ENCODE results near the gene RADIL.

RADIL gene

DNA sequence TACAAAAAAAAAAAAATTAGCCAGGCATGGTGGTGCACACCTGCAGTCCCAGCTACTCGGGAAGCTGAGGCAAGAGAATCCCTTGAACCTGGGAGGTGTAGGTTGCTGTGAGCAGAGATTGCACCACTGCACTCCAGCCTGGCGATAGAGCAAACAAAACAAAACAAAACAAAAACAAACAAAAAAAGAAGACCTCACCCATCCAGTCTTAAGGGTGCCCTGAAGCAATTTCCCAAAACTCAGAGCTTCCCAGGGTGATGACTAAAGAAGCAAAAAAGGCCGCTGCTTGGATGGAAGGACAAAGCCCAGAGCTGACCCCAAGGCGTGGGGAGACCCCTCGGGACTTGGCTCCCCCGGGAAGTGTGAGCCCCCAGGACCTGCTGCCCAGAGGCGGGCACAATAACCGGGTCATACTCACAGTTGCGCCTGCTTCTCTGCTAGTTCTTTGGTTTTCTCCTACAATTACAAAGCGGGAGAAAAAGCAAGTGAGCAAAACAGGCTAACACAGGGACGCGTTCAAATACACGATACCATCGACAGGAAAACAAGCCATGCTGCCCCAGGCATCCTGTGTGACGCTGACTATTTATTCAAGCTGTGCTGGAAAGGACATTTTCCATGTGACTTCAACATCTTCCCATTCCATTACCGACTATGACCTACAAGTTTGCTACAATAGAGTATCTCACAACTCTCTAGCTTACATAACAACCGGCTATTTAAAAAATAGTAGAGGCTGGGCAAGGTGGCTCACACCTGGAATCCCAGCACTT, 51.6 kb downstream of the RADIL start:
- DNase-seq (ENCODE audit: low read depth): no peak

GRCh38 chr7:4830176-4830575, 53.3 kb downstream of the RADIL start:
- DNase-seq (ENCODE audit: low read depth): peak; percentile 36

- DNase-seq (ENCODE audit: low read depth): no peak
These were observed 54.7 kb downstream of the RADIL start for GRCh38 chr7:4828720-4829383.

DNA sequence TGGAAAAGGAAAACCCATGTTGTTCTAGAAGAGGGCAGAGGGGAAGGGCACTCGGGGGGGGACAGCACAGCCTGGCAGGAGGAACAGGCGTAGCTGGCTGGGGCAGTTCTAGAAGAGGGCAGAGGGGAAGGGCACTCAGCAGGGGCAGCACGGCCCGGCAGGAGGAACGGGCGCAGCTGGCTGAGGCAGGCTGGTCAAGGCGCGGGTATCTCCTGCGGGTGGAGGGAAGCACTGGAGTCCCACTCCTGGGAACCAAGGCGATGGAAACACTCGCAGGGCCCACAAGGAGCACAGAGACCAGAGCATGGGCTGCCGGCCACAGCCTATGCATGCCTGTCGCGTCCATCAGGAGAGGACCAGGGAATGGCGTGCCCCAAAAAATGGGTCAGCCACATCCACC, 58.4 kb downstream of the RADIL start:
- DNase-seq (ENCODE audit: low read depth): no peak

DNA sequence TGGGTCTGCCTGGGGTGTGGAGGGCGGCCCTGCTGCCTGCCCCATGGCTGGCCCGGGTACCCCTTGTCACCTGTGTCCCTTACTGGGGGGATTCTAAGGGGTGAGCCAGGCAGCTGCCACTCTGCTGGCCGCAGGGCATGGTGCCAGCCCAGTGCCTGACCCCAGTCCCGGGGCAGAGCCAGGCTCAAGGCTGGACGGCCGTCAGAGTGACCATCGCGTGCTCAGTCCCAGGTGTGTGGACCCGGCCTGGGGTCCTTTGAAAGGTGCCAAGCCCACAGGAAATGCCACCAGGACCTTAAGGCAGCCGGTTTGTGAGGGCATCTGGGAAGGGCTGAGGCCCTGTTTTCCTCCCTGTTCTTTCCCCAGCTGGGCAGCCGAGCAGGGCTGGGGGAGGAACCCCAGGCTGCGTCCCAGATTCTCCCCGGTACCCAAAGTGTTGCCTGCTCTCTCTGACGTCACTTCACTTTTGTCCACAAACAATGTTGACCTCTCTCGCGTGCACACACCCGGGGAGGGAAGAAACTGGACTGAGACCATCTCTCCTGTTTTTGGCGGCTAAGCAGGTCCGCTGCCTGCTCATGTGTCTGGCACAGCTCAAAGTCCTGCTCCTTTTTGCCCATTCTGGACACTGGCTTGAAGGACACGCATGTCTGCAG, 59.3 kb downstream of the RADIL start:
- no peak for DNase-seq (ENCODE audit: low read depth)

DNA sequence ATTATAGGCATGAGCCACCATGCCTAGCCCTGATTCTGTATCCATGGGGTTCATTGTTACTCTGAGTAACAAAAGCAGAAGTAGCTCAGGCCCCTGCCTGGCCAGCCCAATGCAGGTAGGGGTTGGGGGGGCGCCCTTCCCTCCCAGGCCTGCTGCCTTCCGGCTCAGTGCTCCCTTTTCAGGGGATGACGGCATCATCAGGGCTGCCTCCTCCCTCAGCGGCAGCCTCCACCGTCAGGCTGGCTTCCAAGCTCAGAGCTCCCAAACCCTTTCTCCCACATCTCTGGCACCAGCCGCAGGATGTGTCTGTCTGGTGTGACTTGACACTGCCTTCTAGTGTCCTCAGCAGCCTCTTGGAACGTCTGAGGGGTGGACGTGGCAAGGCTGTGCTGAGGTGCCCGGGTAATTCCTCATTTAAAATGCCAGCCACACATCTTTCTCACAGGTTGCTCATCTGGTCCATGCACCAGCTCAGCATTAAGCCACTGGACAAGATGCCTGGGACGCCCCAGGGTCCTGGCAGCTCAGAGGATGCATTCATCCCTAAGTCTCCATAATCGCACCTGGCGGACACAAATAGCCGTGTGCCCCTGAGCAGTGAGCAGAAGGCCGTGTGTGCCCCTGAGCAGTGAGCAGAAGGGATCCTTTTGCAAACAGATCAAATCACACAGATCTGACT, 59.9 kb downstream of the RADIL start:
- no peak for DNase-seq (ENCODE audit: low read depth)

DNA sequence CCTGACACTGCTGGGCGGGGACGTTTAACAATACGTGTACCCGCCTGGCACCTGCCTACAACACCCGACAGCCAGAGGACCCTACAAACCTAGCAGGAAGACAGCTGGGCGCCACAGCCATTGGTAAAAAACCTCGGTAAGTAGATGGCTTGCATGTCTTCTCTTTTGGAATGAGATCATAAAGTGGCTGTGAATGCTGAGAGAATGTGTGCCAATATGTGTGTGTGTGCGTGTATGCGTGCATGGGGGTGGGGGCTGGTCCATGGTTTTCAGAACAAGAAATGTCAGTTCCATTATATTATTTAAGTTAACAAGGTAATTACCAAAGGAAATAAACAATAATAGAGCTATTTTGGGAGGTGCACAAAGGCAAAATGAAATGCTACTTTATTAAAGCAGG, 60.8 kb downstream of the RADIL start:
- no peak for DNase-seq (ENCODE audit: low read depth)

DNA sequence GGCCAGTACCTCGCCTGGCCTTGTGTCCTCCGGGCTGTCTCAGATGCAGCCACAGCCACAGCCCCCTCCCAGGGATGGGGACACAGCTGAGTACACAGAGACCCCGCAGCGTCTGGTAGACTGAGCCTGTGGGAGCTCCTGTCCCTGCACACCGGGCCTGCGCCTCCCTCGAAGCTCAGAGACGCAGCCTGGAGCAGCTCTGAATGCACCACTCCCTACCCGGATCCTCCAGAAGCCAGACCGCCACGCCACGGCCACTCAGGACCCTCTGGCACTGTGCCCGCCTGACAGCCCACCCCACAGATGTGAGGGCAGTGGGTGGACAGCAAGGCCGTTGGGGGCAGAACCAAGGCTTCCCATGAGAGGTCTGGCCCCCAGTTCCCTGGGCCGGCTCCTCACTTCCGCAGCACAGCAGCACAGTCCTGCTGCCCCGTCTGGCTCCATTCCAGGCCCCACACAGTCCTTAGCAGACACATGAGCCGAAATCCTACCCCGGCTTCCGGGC, 62.5 kb downstream of the RADIL start:
- no peak for DNase-seq (ENCODE audit: low read depth)

DNA sequence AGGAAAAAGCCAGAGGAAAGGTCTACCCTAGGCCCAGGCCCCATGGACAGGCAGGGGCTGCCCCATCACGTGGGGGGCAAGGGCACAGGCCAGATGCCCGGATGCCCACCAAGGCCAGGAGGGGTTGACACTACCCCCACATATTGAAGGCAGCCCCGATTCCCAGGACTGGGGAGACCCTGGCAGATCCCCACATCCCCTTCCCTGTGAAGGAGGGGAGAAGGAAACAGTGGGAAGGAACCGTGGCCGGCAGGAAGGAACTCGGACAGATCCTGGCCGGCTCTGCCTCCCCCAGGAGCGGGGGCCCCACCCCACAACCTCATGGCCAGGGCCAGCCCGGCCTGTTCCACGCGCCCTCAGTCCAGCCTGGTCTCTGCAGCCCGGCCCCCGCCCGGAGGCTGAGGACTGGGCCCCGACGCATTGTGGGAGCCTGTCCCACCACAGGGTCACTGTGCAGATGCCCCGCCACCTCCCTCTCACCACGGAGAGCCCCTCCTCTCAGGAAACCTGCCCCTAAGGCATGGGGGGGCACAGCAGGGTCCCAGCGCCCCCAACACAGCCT, 63.0 kb downstream of the RADIL start:
- DNase-seq (ENCODE audit: low read depth): no peak

DNA sequence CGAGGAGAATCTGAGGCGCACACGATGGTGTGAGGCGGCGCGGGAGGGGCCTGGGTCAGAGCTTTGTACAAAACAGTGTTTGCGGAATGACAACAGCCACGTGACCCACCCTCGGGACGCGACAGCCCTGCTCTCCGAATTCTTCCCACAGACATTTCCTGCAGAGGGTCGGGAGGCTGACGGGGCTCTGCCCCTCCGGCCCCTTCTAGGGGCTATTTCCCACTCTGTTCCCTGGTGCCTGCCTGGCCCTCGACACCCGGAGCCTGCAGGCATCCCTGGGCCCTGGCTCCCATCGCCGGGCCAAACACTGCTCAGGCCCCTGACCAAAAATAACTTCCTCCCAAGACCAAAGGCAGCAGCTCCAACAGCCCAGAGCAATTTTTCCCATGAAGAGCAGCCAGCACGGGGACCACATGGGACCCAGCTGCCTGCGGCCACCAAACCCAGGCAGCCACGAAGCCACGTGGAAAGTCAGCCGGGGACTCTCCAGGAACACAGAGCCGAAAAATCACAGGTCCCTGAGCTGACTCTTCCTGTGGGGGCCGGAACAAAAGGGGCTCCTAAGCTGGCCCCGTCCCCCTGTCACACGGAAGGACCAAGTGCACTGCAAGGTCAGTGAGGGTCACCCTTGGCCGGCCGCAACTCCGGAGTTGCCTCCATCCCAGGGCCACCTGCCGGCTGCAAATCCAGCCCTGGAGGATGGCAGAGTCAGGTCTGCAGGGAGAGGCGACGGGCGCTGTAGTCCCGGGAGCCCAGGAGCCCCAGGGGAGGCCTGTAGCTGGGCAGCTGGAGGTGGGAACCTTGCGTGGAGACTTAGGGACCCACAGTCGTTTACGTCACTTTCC, 63.7 kb downstream of the RADIL start:
- no peak for DNase-seq (ENCODE audit: low read depth)

GRCh38 chr7:4818000-4818794, 65.3 kb downstream of the RADIL start:
- no peak for DNase-seq (ENCODE audit: low read depth)

DNA sequence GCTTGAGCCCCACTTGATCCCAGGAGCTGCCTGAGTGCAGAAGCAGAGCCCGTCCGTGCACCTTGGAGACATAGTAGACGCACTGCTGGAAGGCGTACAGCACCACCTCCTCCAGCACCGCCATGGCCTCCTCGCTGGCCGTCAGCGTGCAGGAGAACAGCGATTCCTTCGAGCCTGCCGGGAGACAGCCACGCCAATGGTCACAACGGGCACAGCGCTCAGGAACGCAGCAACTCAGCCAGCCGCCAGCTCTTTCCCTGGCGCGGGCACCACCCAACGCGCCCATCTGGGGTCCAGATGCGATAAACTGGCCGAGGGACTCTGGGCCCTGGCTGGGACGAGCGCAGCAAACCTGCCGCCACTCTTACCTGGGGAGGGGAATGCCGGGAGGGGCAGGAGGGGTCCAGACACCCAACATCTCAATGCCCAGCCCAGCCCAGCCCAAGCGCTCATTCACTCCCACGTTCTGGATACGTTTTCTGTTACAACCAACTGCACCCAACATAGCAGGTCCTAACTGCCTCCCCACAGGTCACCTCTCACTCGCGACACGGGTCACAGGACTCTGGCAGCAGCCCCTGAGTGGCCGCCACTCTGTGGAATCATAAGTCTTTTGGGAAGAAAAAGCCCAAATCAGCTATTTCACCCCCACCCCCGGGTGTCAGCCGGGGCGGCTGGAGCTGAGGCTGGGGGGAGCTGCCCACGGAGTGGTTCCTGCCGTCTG, 66.2 kb downstream of the RADIL start:
- no peak for DNase-seq (ENCODE audit: low read depth)

DNA sequence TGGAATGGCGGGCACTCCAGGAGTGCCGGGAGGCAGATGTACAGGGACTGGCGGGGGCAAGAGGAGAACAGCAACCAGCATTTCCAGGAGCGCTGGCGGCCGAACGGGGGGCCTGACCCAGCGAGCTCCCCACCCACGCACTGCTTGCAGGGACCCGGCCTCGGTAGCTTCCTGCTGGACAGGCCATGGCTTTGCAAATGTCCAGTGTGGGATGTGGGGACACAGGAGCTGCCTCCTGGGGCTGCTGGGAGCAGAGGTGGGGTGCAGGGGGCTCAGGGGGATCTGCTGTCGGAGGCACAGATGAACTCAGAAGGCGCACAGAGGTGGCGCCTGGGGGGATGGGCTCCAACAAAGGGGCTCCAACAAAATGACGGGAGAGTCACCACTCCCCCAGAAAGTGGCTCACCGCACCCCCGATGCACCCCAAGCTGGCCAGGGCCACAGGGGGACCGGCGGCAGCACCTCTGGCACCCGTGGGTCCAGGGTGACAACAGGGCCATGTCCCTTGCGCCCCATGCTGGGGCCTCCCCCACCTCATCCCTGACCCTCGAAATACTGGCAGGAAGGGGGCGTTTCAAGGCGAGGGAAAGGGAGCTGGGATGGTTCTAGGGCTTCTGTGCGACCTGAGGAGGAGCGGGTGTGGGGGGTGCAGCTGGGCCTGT, 67.0 kb downstream of the RADIL start:
- no peak for DNase-seq (ENCODE audit: low read depth)

- no peak for DNase-seq (ENCODE audit: low read depth)
These were observed 67.7 kb downstream of the RADIL start for GRCh38 chr7:4815609-4816418.

- DNase-seq (ENCODE audit: low read depth): no peak
These were observed 68.4 kb downstream of the RADIL start for GRCh38 chr7:4815121-4815520.

DNA sequence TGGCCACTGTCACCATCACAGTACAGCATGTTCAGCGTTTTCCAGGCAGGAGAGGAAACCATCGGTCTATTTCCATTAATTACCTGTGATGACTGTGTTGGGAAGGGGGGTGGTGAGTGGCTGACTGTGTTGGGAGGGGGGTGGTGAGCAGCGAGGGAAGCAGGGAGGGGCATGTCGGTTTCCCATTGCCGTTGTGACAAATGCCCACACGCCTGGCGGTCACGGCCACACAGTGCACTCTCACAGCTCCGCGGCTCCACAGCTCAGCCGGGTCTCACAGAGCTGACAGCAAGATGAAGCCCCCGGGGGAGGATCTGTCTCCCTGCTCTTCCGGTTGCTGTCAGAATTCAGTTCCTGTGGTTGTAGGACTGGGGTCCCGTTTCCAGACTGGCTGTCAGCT, 69.1 kb downstream of the RADIL start:
- no peak for DNase-seq (ENCODE audit: low read depth)

DNA sequence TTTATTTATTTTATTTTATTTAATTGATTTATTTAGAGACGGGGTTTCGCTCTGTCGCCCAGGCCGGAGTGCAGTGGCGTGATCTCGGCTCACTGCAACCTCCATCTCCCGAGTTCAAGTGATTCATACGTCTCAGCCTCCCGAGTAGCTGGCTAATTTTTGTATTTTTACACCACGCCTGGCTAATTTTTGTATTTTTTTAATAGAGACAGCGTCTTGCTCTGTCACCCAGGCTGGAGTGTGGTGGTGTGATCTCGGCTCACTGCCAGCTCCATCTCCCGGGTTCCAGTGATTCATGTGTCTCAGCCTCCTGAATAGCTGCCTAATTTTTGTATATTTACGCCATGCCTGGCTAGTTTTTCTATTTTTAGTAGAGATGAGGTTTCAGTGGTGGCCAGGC, 73.8 kb downstream of the RADIL start:
- no peak for DNase-seq (ENCODE audit: low read depth)

- no peak for DNase-seq (ENCODE audit: low read depth)
These were observed 74.4 kb downstream of the RADIL start for GRCh38 chr7:4809091-4809591.

Measured in stimulated activated CD8-positive, alpha-beta memory T cell treated with anti-CD3 and anti-CD28 coated beads, Interleukin-12 subunit alpha, Interleukin-12 subunit beta, amount 100 ng/mL, for 1 hour (primary cell).